Measurements from ENCODE around the gene NAB2.
"Not testable (repeated sequence)": the region's sequence is repeated elsewhere in the genome, so short reads cannot be mapped to it uniquely, and the experiment has no call there.

Gene NAB2

GRCh38 chr12:57069523-57069922, 19.4 kb upstream of the NAB2 start:
- peak; percentile 83 for DNase-seq (ENCODE audit: low read depth)

GRCh38 chr12:57072661-57073060, 16.3 kb upstream of the NAB2 start:
- DNase-seq (ENCODE audit: low read depth) = no peak

- DNase-seq (ENCODE audit: low read depth) = not testable (repeated sequence)
These were observed 15.1 kb upstream of the NAB2 start for GRCh38 chr12:57073566-57074450.

GRCh38 chr12:57078519-57079404, 10.2 kb upstream of the NAB2 start, which contains the start of gene NEMP1:
TSS of gene NEMP1 (minus strand) at chr12:57078791. CDS start at chr12:57078745, 46 bp downstream.
- peak; percentile 100 for DNase-seq (ENCODE audit: low read depth)

GRCh38 chr12:57079821-57080220, 9.1 kb upstream of the NAB2 start:
- no peak for DNase-seq (ENCODE audit: low read depth)

GRCh38 chr12:57080855-57081254, 8.1 kb upstream of the NAB2 start:
- DNase-seq (ENCODE audit: low read depth) = no peak

- DNase-seq (ENCODE audit: low read depth) = peak; percentile 40
These were observed 2.9 kb upstream of the NAB2 start for GRCh38 chr12:57085999-57086492.

- DNase-seq (ENCODE audit: low read depth) = peak; percentile 82
These were observed 2.4 kb upstream of the NAB2 start for GRCh38 chr12:57086493-57087009.

GRCh38 chr12:57087010-57087690, 1.8 kb upstream of the NAB2 start:
- peak; percentile 94 for DNase-seq (ENCODE audit: low read depth)

- peak; percentile 95 for DNase-seq (ENCODE audit: low read depth)
These were observed 1.1 kb upstream of the NAB2 start for GRCh38 chr12:57087691-57088353.

GRCh38 chr12:57089271-57090245, 644 bp downstream of the NAB2 start:
- DNase-seq (ENCODE audit: low read depth) = peak; percentile 79

- DNase-seq (ENCODE audit: low read depth) = peak; percentile 22
These were observed 1.6 kb downstream of the NAB2 start for GRCh38 chr12:57090490-57090889.

GRCh38 chr12:57090924-57091637, 2.2 kb downstream of the NAB2 start:
- no peak for DNase-seq (ENCODE audit: low read depth)

GRCh38 chr12:57091638-57092528, 3.0 kb downstream of the NAB2 start:
- DNase-seq (ENCODE audit: low read depth) = no peak

GRCh38 chr12:57092529-57092862, 3.6 kb downstream of the NAB2 start:
- no peak for DNase-seq (ENCODE audit: low read depth)

GRCh38 chr12:57092876-57093414, 4.0 kb downstream of the NAB2 start:
- no peak for DNase-seq (ENCODE audit: low read depth)

- DNase-seq (ENCODE audit: low read depth) = peak; percentile 77
These were observed 4.7 kb downstream of the NAB2 start for GRCh38 chr12:57093415-57094207.

All from ELR (cell line).